ENCODE data around the gene FRMD4B.

DNA sequence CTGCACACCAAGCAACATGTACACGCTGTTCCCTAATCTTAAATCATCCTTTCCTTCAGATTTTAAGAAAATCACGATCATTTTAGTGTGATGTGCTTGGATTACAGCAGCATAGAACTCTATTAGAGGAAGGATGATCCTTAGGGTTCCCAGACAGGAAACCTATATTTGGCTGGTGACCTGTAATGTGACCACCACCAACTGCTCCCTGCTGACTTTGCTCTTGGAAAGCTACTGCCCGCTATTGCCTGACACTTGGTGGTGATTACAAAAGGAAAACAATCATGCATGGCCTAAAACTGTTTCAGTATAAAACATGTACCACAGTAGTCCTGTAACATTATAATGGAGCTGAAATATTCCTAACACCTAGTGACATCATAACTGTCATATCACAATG, 236.3 kb downstream of the FRMD4B start:
- TF ChIP-seq CTCF (conservative IDR thresholded peaks at IDR 0.05; ENCODE audit: low read length) (no peak), EZH2phosphoT487 (IDR thresholded peaks at IDR 0.05; ENCODE audit: borderline replicate concordance) (no peak)

Measured in Loucy (cell line).